ENCODE results near the gene EPB41L4B.

EPB41L4B gene

GRCh38 chr9:109145051-109145450, 175.8 kb downstream of the EPB41L4B start:
- no peak overlapping the region for H2AFZ ChIP-seq (ENCODE audit: low read length)
- H3K9ac ChIP-seq (ENCODE audit: low read length), result no peak overlapping the region
- H3K79me2 ChIP-seq (ENCODE audit: insufficient read depth, low read length), result no peaks in the 10 kb centered on the region
- TF ChIP-seq EZH2 (IDR thresholded peaks at IDR 0.05; ENCODE audit: borderline replicate concordance, low read length) (no peak), CTCF (IDR thresholded peaks at IDR 0.05; ENCODE audit: low read length) (no peak)
- no peaks in the 10 kb centered on the region for H3K4me1 ChIP-seq (ENCODE audit: insufficient read depth, low read length, severe bottlenecking)
- H4K20me1 ChIP-seq (ENCODE audit: insufficient read depth, low read length), result no peaks in the 10 kb centered on the region
- H3K36me3 ChIP-seq (ENCODE audit: insufficient read depth, low read length), result no peaks in the 10 kb centered on the region
- H3K4me2 ChIP-seq (ENCODE audit: low read length), result no peak overlapping the region
- H3K9me2 ChIP-seq (ENCODE audit: low read depth, low read length), result no peaks in the 10 kb centered on the region
- H3F3A ChIP-seq (ENCODE audit: insufficient read depth, low read length), result no peaks in the 10 kb centered on the region
- no peak overlapping the region for H3K4me3 ChIP-seq (ENCODE audit: low read depth, low read length, poor library complexity, severe bottlenecking)
- H3K9me3 ChIP-seq (ENCODE audit: low read length), result no peaks in the 10 kb centered on the region
- no peak overlapping the region for H3K27ac ChIP-seq (ENCODE audit: low read depth, low read length, poor library complexity, severe bottlenecking)
- no peaks in the 10 kb centered on the region for H3K27me3 ChIP-seq (ENCODE audit: insufficient read depth, low read length)

GRCh38 chr9:109143881-109144562, 176.8 kb downstream of the EPB41L4B start:
- no peaks in the 10 kb centered on the region for H4K20me1 ChIP-seq (ENCODE audit: insufficient read depth, low read length)
- no peaks in the 10 kb centered on the region for H3K27me3 ChIP-seq (ENCODE audit: insufficient read depth, low read length)
- H3K36me3 ChIP-seq (ENCODE audit: insufficient read depth, low read length), result no peaks in the 10 kb centered on the region
- TF ChIP-seq CTCF (IDR thresholded peaks at IDR 0.05; ENCODE audit: low read length) (peak; percentile 32; the same call in 1 of the 2 replicates), EZH2 (IDR thresholded peaks at IDR 0.05; ENCODE audit: borderline replicate concordance, low read length) (no peak)
- no peak overlapping the region for H3K9ac ChIP-seq (ENCODE audit: low read length)
- no peak overlapping the region for H3K27ac ChIP-seq (ENCODE audit: low read depth, low read length, poor library complexity, severe bottlenecking)
- H3K4me3 ChIP-seq (ENCODE audit: low read depth, low read length, poor library complexity, severe bottlenecking), result no peak overlapping the region
- H3K9me3 ChIP-seq (ENCODE audit: low read length), result no peaks in the 10 kb centered on the region
- no peak overlapping the region for H3K4me2 ChIP-seq (ENCODE audit: low read length)
- H3K4me1 ChIP-seq (ENCODE audit: insufficient read depth, low read length, severe bottlenecking), result no peaks in the 10 kb centered on the region
- H2AFZ ChIP-seq (ENCODE audit: low read length), result no peak overlapping the region
- no peaks in the 10 kb centered on the region for H3K9me2 ChIP-seq (ENCODE audit: low read depth, low read length)
- no peaks in the 10 kb centered on the region for H3F3A ChIP-seq (ENCODE audit: insufficient read depth, low read length)
- no peaks in the 10 kb centered on the region for H3K79me2 ChIP-seq (ENCODE audit: insufficient read depth, low read length)

GRCh38 chr9:109141375-109141774, 179.5 kb downstream of the EPB41L4B start:
- no peak overlapping the region for H3K9ac ChIP-seq (ENCODE audit: low read length)

More at GRCh38 chr9:109141375-109141774, 179.5 kb downstream of the EPB41L4B start:
- Histone ChIP-seq H3K9me2 (ENCODE audit: low read depth, low read length) (no peaks in the 10 kb centered on the region), H3K36me3 (ENCODE audit: insufficient read depth, low read length) (no peaks in the 10 kb centered on the region), H2AFZ (ENCODE audit: low read length) (no peak overlapping the region), H3K9me3 (ENCODE audit: low read length) (no peaks in the 10 kb centered on the region), H3K27me3 (ENCODE audit: insufficient read depth, low read length) (no peaks in the 10 kb centered on the region), H3K4me3 (ENCODE audit: low read depth, low read length, poor library complexity, severe bottlenecking) (no peak overlapping the region), H3K4me2 (ENCODE audit: low read length) (no peak overlapping the region), H3K4me1 (ENCODE audit: insufficient read depth, low read length, severe bottlenecking) (no peaks in the 10 kb centered on the region), H3K79me2 (ENCODE audit: insufficient read depth, low read length) (no peaks in the 10 kb centered on the region), H4K20me1 (ENCODE audit: insufficient read depth, low read length) (no peaks in the 10 kb centered on the region), H3K27ac (ENCODE audit: low read depth, low read length, poor library complexity, severe bottlenecking) (no peak overlapping the region), H3F3A (ENCODE audit: insufficient read depth, low read length) (no peaks in the 10 kb centered on the region)
- TF ChIP-seq CTCF (IDR thresholded peaks at IDR 0.05; ENCODE audit: low read length), result no peak
- no peak for TF ChIP-seq EZH2 (IDR thresholded peaks at IDR 0.05; ENCODE audit: borderline replicate concordance, low read length)

Measured in OCI-LY1 (cell line).